Forelimb muscle (tissue), 1 donor: ENCODE data around the gene CDK11B. TPM values are rescaled to one million over a fixed set of nuclear protein-coding genes. Genes with fewer than 3 reads are reported as not detected.

Experiments used
- DNase-seq: peaks from one replicate; pipeline ENCODE4 v3.0.0-alpha.2; 2013; ENCODE audit warnings: low read depth
- polyA plus RNA-seq: library from polyadenylated mRNA; unstranded; fragments of 120-200 nt; gene quantifications from one replicate; pipeline ENCODE4 v1.2.1, GENCODE V29; 2013; ENCODE audit not compliant: insufficient read length

Gene CDK11B
- polyA plus RNA-seq, 1 donor = 35.3 TPM

DNA sequence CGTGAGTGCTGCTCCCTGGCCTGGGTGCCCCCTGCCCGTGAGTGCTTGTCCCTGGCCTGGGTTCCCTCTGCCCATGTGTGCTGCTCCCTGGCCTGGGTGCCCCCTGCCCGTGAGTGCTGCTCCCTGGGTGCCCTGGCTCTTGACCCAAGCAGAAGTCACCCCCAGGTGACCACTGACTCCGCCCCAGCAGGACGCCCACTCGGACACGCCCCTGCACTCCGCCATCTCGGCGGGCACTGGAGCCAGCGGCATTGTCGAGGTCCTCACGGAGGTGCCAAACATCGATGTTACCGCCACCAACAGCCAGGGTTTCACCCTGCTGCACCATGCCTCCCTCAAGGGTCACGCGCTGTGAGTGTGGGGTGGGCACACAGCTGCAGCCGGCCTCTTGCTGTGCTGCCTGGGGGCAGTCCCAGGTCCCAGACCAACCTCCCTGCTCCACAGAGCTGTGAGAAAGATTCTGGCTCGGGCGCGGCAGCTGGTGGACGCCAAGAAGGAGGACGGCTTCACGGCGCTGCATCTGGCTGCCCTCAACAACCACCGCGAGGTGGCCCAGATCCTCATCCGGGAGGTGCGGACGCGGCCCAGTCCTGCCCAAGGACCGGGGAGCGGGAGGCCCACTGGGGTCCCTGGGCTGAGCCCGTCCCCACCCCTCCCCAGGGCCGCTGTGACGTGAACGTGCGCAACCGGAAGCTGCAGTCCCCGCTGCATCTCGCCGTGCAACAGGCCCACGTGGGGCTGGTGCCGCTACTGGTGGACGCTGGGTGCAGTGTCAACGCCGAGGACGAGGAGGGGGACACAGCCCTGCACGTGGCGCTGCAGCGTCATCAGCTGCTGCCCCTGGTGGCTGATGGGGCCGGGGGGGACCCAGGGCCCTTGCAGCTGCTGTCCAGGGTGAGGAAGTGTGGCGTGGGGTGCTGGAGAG is 30.7 kb downstream of the CDK11B start:
- DNase-seq = no peak

DNA sequence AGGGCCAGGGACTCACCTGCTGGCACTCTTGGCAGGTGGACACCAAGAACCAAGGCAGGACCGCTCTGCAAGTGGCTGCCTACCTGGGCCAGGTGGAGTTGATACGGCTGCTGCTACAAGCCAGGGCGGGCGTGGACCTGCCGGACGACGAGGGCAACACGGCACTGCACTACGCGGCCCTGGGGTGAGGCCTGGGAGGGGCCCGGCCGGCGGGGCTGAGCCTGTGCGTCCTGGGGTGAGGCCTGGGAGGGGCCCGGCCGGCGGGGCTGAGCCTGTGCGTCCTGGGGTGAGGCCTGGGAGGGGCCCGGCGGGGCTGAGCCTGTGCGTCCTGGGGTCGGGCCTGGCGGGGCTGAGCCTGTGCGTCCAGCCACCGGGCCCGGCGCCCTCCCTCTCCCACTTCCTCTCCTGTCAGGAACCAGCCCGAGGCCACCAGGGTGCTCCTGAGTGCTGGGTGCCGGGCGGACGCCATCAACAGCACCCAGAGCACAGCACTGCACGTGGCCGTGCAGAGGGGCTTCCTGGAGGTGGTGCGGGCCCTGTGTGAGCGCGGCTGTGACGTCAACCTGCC is 31.5 kb downstream of the CDK11B start:
- DNase-seq = no peak

DNA sequence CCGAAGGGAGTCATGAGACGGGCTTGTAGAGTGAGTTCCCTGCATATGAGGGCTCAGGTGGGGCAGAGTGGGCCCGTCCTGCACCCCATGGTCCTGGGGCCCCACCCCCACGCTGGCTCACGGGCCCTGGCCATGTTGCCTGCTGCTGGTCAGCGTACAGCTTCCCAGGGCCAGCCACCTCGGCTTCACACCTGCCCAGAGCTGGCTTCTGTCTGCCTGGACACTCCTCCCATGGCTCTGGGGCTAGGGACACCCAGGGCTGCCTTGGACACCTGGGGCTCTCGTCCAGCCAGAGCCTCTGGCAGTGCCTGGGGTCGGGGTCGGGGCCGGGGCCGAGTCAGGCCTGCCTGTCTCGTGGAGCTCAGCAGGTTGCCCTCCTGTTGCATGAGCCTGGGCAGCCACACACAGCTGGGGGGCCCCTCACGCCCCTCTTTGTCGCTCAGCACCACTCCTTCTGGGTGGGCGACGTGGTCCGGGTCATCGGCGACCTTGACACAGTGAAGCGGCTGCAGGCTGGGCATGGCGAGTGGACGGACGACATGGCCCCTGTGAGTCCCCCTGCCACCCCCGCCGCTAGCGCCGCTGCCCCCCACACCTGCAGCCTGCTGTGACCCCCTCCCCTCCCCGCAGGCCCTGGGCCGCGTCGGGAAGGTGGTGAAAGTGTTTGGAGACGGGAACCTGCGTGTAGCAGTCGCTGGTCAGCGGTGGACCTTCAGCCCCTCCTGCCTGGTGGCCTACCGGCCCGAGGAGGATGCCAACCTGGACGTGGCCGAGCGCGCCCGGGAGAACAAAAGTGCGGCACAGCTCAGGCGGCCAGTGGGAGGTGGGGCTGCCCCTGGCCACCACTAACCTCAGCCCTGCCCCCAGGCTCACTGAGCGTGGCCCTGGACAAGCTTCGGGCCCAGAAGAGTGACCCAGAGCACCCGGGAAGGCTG is 32.3 kb downstream of the CDK11B start:
- no peak for DNase-seq

DNA sequence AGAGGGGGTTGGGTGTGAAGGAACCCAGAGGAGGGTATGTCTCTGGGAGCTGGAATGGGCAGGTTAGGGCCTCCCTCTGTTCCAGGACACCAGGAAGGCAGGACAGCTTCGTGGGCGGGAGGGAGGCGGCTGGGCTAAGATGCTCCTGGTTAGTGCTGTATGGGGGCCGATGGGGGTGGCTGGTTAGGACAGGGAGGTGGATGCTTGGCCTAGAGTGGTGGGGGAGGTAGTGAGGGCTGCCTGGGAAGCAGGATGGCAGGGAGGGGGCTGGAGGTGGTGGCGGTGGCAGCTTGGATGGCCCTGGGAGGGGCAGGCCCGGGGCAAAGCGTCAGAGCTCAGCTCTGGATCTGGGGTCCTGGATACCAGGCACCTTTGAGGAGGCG is 33.0 kb downstream of the CDK11B start:
- no peak for DNase-seq

DNA sequence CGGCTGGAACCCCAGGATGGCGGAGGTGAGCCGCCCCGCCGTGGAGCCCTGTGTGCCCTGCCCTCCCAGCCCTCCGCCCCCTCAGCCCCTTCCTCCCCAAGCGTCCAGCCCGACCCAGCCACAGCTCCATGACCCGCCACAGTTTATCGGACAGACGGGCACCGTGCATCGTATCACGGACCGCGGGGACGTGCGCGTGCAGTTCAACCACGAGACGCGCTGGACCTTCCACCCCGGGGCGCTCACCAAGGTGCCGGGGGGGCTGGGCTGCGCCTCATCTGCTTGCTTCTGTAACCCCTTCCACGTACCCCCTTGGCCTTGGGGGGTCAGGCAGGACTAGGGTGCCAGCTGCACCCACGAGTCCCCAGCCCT is 33.4 kb downstream of the CDK11B start:
- DNase-seq = no peak

DNA sequence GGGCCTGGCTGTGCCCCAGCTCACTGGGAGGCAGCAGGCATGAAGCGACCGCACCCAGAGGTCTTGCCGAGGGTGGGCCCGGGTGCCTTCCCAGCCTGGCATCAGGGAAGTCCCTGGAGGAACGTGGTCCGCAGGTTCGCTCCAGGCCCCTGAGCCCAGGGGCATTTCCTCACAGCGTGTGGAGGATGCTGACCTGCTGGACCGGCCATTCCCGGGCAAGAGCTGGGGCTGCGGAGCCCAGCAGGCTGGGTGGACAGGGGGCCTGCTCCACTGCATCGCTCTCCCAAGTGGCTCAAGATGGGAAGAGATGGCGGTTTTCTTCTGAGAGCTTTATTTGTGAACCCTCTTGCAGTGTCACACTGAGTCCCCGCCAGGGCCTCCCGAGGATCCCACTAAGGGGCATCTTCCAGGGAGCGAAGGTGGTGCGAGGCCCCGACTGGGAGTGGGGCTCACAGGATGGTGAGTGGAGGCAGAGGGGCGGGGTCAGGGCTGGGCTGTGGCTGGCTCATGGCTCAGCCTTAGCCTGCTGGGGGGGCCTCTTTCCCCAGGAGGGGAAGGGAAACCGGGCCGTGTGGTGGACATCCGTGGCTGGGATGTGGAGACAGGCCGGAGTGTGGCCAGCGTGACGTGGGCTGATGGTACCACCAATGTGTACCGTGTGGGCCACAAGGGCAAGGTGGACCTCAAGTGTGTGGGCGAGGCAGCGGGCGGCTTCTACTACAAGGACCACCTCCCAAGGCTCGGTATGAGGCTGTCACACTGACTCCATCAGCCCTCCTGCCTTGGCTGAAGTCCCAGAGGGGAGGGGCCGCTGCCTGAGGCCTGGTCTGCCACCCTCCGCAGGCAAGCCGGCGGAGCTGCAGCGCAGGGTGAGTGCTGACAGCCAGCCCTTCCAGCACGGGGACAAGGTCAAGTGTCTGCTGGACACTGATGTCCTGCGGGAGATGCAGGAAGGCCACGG is 34.1 kb downstream of the CDK11B start:
- DNase-seq = no peak

DNA sequence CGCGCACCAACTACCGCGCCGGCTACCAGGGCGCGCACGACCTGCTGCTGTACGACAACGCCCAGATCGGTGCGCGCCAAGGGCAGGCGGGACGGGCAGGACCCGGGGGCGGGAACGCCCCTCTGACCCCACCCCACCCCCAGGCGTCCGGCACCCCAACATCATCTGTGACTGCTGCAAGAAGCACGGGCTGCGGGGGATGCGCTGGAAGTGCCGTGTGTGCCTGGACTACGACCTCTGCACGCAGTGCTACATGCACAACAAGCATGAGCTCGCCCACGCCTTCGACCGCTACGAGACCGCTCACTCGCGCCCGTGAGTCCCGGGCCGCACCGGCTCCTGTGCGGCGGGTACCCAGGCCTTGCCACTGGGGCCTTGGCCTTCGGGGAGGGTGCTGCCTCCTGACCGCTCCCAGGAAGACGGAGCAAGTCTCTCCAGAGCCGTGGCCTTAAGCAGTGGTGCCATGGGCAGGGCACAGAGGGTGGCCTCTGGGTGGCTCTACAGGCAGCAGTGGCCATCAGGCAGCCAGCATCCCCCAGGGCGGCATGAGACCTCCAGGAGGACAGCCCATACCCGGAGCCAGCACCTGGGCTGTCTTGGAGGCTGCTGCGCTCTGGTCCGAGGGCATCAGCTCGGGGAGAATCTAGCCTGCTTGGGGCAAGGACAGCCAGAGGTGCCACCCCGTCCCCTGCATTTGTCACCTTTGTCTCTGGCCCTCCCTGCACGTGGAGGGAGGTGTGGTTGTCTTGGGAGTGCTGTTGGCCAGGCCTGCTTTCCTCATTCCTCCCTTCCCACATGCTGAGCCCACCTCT is 35.0 kb downstream of the CDK11B start:
- DNase-seq = no peak

DNA sequence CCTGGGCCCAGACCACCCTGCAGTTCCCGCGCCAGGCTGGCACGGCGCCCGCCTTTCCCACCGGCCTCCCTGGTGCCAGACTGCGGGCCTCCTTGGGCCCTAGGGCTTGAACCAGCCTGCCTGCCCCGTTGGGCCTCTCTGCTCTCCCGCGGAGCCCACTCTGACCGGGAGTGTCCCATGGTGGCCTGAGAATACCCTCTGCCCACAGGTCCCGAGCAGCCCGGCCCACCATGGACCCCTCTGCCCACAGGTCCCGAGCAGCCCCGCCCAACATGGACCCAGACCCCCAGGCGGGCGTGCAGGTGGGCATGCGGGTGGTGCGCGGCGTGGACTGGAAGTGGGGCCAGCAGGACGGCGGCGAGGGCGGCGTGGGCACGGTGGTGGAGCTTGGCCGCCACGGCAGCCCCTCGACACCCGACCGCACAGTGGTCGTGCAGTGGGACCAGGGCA is 35.6 kb downstream of the CDK11B start:
- no peak for DNase-seq

DNA sequence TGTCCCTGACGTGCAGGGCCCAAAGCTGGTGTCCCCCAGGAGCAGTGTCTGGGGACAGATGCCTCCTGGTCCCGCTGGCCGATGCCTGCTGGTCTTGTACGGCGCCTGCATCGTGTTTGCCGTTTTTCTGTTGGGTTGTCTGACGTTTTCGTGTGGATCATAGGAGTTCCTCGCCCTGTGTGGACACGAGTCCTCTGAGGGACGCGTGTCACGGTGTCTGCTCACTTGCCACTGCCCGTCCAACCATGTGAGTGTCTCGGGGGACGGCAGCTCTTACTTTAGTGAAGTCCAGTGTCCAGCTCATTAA is 36.1 kb downstream of the CDK11B start:
- DNase-seq = no peak

DNA sequence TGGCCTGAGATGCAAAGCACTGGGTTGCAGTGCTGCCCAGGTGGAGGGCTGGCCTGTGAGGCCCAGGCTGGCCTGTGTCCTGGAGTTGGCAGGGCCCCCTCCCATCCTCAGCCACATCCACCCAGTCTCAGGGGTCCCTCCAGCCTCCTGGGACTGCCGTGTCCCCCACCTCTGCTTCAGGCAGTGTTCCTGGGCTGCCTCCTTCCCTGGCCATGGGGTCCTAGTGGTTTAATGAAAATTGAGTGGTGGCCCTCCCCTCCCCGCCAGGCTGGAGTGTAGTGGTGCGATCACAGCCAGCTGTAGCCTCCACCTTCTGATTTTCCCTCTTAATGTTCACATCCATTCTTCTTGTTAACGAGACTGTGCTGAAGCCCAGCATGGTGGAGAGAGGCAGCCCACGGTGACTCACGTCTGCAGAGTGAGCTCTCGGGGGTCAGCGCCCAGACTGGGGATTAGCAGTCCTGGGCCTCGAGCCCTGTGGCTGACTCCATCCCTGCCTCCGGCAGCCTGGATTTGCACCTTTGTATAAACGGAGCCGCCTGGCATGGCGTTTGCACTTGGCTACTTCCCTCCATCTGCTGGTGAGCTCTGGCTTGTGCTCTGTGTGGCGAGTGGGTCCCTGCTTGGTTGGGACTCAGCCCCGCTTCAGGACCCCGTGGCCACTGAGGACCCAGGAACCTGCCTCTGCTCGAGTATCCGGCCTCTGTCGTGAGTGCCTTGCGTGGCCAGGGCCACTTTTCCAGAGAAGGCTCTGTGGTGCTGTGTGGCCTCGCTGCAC is 36.6 kb downstream of the CDK11B start:
- no peak for DNase-seq

DNA sequence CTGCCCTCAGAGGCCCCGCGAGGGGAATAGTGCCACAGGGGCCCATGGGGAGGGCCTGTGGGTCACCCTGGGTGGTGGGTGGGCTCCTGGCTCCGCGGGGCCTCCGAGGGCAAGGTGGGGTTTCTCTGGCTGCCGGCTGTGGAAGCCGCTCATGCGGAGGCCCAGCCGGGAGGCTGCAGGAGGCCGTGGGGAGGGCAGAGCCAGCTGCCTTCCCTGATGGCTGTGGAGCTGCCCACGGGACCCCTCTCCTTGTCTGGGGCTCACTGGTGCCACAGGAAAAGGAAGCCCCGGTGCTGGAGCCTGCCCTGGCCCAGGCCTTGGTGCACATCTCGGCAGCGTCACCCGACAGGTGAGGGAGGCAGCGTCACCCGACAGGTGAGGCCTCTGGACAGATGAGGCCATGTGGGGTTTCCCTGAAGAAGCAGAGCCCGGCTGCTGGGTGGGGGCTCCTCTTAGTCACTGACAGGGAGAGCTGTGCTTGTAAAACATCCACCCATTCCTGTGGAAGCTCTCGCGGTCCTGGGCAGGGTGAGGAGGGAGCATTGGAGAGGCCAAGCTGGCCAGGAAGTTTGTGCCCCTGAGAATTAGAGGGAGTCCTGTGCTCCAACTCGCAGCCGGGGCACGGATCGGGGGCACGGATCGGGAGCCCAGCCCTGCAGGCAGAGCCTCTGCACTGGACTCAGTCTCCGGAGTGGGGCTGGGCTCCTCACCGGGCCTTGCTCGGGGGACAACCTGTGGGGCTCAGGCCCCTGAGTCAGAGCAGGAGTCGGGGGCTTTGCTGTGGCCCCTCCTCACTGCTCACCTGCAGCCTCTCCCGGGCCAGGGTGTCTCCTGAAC is 37.4 kb downstream of the CDK11B start:
- DNase-seq = no peak

DNA sequence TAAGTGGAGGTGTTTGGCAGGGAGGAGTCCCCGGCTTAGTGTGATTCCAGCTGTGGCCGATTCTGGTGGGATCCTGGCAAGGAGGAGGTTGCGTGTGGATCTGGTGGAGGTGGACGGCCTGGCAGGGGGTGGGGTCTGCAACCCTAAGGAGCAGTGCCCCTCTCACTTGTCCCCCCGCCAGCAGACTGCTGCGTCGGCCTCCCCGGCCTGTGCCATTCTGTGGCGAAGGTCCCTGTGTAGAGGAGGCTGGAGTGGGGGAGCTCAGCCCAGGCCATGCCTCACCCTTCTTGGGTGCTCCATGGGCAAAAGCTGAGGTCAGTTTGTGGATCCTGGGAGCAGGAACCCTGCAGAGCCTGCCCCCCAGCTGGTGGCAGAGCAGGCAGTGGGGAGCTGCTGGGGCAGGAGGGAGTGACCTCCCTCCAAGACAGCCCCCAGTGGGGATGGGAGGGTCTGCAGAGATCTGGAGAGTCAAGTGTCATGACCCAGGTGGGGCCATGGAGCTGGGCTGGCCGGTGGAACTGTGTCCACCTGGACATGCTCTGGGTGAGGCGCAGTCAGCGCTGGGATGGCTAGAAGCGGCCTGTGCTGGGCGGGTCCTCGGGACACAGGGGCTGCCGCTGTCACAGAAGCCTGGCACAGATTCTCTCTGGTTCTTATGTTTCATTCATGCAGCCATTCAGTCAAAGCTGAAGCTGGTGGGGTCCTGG is 38.2 kb downstream of the CDK11B start:
- DNase-seq = no peak

DNA sequence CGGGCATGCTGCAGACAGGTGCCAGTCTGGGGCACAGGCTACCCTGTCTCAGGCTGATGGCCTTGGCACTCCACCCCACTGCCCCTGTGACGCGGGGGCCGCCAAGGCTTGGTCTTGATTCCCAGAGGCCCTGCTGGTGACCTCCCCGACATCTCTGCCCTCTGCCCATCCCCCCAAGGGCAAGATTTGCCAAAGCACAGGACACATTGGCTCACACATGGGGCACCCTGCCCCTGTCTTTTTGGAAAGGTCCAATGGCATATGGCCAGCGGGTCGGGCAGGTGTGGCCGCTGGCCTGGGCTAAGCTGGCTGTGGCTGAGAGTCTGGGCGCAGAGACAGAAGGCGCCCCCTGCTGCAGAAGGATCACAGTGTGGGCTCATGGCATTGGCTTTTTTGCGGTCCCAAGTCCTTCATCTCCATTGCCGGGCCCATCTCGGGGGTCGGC is 38.9 kb downstream of the CDK11B start:
- DNase-seq = no peak

DNA sequence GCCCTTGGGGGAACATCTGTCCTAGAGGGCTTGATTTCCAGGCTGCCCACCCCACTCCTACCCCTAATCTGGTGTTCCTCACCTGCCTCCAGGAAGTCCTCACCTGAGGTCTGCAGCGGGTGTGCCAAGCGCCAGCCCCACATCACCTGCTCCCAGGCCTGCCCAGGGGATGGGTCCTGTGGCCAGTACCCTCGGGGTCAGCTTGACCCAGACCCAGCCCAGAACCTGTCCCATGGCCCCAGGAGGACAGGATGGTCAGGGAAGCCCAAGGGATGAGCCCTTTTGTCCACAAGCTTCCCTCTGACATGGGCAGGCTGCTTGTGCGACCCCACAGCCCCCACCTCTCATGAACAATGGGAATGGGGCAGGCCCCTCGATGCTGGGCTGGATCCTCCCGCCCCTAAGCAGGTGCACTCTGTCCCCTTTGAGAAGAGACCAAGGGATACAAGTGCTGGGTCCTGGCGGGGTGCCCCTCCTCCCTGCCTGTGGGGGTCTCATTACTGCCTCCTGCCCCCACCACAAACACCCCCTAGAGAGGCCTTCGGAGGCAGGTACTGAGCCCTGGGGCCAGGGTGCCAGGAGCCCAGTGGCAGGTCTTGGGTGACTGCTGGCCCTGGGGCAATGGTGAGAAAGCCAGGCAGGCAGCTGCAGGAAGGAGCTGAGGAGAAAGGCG is 40.3 kb downstream of the CDK11B start:
- no peak for DNase-seq

DNA sequence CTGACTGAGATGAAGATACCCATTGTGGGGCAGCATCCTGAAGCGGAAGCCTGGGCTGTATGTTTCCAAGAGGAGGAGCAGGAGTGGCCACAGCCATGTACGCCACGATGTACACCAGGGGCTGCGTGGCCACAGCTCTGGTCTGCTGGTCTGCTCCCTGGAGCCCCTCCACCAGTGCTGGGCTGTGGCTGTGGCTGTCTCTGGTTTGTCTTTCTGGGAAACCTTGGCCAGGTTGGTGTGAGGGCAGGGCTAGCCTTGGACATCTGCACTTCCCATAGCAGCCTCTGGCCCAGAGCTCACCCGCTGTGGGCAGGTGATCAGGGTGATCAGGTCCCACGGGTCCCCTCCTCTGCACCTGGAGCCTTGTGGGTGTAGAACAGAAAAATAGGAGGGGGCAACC is 40.9 kb downstream of the CDK11B start:
- DNase-seq = no peak

DNA sequence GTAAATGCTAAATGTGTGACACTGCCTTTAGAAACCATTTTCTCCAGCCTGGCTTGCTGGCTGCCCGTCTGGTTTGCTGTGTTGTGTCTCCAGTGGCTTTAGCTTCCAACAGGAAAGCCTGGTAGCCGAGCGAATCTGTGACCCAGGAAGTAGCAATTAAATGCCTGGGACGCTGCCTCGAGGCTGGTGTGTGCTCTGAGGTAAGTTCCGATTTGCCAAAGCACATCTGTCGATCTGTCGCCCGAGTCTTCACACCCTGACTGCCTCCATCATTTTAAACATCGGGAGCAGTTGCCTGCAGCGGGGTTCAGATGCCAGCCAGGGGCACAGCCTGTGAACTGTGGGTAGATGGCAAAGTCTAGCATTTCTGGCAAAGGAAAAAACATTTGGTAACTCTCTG is 41.3 kb downstream of the CDK11B start:
- DNase-seq = no peak

DNA sequence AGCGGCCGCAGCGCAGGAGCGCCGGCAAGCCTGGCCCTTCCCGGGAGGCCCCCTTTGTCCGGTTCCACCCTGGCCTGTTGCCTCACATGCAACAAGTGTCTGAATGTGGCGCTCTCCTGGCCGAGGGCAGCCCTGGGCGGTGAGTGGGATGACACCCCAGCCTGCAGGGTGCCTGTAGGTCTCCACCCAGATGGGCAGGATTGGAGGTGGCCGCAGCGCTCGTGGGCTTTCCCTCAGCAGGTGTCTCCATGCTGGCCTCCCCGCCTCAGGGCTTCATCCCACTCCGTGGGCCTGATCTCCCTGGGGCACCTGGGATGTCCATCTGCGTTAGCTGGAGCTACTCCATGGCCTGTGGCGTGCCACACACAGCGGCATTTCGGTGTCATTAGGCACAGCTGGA is 42.0 kb downstream of the CDK11B start:
- DNase-seq = no peak
